Stimulated activated CD4-positive, alpha-beta T cell treated with anti-CD3 and anti-CD28 coated beads, Interleukin-12 subunit alpha, Interleukin-12 subunit beta, amount 100 ng/mL, for 48 hours (primary cell): ENCODE data around the gene THAP4.
A peak's percentile ranks its signal among the peaks of the same experiment; 100 is the strongest.
"Not testable (repeated sequence)": the region's sequence is repeated elsewhere in the genome, so short reads cannot be mapped to it uniquely, and the experiment has no call there.

ENCODE experiments used
- DNase-seq, 3 donors: peaks; one replicate each; pipeline ENCODE4 v3.0.0-alpha.2; 2020; ENCODE audit warnings: low read depth in 2 of 3, low spot score in 1 of 3

THAP4 gene

DNA sequence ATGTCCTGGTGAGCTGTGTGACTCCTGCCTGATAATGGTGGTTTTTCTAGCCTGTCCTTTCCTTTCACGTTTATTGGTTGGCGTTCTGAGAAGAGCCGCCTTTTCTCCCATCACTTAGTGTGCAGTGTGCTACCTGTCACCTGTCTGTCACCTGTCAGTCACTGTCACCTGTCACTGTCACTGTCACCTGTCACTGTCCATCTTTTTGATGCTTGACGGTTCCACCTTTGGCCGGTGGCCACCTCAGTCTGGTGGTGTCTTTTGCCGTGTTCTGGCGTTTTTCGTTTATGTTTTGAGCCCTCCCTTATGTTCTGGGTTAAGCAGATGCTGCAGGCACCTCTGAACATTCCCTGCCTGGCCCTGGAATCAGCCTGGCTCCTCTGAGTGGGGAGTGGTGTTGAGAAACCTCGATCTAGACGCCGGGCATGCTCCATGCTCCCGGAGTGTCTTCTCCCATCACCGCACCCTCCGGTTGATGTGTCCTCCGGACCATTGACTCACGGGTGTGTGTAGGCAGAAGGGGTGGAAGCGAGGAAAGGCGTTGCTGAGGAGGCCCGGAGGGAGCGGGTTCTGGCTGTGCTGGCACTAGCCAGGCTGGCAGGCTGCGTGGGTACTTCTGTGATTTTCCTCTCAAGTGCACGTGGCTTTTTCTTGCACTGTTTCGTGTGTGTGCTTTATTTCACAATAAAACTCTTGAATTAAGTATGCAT lies 28.9 kb upstream of the THAP4 start:
- no peak for DNase-seq

DNA sequence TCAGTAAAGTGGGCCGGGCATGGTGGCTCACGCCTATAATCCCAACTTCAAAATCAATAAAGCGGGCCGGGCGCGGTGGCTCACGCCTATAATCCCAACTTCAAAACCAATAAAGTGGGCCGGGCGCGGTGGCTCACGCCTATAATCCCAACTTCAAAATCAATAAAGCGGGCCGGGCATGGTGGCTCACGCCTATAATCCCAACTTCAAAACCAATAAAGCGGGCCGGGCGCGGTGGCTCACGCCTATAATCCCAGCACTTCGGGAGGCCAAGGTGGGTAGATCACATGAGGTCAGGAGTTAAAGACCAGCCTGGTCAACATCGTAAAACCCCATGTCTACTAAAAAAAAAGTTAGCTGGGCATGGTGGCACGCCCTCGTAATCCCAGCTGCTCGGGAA lies 25.8 kb upstream of the THAP4 start:
- not testable (repeated sequence) for DNase-seq

DNA sequence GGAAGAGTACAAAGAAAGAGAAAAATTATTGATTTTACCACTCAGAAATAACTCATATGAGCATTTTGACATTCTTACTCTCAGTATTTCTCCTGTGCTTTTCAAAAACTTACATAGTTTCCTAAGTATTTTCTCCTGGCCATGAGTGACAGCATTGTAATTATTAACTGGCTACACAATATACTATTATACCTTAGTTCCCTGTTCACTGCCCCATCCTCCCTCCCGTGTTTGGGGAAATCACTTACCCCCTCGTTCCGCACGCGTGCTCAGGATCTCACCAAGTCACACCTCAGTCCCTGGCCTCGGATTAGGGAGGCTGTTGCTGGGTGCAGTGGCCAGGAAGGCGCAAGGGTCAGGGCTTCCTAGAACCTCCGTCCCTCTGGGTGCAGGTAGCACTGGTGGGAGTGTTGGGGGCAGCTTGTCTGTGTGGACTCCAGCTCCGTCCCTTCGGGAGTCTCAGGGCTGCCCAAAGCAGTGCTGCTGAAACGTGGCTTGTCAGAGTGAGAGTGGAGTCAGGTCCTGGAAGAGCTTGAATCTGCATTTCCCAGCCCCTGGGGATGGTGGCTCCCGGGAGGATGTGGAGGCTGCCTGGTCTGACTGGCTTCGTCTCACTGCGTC lies 23.7 kb upstream of the THAP4 start:
- no peak for DNase-seq

DNA sequence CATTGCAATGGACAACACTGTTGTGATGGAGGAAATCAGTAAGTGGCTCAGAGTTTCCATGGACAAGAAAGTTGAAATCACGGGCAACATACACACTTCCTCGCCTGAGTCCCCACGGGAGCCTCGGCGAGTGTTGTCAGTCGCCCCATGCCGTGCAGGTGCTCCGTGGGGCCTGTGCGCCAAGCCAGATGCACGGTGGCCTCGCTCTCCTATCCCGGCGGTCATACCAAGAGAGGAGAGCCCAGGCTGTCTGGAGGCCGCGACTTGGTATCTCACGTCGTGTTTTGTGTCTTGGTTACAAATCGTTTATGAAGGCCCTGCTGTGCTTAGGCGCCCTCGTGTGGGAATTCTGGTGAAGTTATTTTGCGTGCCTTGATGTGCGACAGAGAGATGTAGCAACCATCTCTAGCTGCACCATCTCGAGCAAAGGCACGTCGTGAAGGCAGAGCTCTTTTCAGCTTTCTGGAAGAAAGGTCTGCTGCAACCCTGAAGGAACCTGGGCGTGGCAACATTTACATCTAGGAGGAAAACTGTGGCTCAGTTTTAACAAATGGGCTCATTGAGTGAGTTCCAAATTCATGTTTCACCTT lies 22.3 kb upstream of the THAP4 start:
- DNase-seq = peak in 2 of 3 donors; percentile 8 to 20

DNA sequence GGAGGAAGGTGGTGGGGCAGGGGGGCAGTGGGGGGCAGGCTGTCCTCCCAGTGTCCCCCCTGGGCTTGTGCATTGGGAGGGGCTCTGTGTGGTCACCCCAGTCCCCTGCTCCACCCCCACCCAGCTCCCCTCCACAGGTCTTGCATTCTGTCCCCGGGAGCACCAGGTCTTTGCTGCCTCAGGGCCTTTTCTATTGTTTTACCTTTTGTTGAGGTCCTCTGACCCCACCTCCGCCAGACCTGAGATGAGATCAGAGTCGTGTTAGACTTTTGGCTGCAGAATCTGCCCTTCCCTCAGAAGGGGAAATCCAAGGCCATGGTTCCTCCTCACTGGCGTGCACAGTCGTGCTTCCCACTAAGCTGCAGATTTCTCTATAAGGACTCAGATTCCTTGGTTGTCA lies 21.3 kb upstream of the THAP4 start:
- DNase-seq = no peak

DNA sequence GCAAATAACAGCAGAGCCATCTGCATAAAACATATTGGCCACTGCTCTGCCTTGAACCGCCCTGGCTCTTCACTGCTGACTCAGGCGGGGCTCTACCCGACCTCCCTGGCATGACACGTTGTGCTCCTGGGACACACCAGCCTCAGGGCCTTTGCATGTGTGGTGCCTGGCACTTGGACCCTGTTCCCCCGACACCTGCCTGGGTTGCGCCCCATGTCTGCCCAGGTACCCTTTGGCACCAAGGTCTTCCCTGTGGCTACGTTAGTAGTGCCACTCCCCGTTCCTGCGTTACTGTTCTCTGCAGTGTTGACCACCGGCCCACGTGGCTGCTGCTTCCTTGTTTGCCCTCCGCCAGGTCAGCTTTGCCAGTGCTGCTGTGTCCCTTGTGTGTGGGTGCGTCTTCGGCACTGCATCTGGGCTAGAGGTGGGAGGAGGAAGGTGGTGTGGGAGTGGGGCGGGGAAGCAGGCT lies 20.9 kb upstream of the THAP4 start:
- no peak for DNase-seq

DNA sequence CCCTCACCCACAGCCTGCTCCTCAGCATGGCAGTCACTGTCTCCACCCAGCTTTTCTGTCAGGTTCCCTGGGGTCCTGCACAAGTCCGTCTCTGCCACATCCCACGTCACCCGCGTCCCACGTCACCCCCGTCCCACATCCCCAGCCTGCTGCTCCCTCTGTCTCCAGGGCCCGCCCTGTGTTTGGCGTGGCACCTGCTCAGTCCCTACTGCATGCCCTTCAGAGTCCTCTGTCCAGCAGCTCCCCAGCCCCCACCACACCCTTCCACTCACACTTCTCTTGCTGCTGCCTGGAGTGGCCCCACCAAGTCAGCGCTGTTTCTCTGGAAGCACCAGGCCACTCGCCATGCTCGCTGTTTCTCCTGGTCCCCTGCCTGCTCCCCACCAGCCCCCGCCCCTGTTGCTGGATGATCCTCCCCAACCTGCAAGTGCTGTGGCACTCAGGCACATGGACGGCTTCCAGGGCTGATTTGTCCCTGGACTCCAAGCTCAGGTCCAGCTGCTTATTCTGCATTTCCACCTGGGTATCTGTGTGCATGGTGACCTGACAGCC lies 19.3 kb upstream of the THAP4 start:
- DNase-seq = no peak

DNA sequence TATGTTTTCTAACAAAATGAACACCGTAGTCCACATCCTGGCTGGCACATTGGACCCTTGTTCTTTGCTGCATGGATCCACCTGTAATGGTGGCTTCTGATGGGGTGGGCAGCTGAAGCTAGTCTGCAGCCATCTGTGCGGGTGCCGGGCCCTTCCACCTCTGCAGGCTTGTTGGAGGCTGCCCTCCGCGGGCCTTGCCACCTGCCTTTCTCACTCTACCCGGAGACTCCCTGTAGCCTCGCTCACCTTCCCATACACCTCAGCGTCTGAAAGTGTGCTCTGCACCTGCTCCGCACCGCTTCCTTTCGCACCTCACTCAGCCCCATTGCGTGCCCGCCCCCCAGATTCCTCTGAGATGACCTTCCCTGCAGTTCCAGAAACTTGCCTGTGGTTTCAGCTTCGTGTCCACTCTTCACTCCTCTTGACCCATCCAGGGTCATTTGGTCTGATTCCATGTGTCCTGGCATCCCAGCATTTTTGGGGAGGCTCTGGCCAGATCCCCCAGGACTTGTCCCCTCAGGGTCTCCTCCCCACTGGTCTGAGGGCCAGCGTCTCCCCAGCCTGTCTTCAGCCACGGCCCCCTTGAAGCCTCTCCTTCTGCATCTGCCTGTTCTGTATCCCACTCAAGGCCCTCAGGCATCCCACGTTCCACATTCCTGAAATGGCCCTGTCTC lies 18.7 kb upstream of the THAP4 start:
- no peak for DNase-seq

DNA sequence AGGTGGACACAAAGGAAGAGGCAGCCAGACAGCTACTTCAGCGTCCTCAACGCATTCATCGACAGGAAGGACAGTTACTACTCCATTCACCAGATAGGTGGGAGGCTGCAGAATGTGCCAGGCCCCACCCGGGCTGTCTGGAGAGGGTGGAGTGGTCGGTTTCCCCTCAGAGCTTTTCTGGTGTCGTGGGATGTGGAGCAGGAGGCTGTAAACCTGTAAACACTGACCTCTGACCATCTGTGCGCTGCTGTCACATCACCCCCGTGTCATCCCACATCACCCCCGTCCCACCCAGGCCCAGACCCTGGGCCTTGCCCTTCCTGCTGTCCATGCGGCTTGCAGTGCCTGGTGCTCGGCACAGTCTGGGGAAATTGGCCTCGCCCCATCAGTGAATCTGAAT lies 17.6 kb upstream of the THAP4 start:
- DNase-seq = no peak

DNA sequence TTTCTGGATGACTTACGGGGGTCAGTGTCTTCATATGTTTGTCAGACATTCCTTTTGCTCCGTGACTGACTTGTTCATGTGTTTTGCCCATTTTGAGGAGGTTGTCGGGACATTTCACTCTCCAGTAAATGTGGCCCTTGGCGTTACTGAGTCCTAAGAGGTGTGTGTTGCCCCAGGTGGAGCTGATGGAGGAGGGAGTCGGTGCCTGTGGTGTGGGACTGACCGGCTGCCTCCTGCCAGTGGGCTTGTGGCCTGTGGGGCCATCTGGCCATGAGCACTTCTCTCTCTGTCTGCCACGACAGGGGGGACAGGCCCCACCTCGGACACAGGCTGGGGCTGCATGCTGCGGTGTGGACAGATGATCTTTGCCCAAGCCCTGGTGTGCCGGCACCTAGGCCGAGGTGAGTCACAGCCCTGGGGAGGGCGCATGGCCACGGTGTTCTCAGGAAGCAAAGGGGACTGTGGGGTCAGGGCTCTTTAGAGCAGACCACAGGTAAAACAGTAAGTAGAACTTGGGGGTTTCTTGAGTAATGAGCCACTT lies 16.3 kb upstream of the THAP4 start:
- no peak for DNase-seq

DNA sequence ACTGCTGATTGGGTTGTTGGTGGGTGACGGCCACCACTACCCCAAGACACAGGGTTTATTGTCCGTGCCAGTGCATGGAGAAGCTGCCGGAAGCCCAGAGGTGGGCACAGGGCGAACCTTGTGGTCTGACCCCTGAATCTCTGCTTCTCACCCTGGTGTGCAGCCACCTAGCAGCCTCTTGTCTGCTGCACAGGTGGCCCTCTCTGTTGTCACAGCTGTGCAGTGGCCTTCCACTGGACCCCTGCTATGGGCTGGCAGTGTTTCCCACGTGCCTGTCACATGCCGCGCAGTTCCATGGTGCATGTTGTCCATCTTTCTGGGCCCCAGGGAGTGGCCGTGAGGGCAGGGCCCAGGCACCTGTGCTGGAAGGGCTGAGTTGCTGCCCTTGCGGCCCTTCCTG lies 15.8 kb upstream of the THAP4 start:
- DNase-seq = no peak

DNA sequence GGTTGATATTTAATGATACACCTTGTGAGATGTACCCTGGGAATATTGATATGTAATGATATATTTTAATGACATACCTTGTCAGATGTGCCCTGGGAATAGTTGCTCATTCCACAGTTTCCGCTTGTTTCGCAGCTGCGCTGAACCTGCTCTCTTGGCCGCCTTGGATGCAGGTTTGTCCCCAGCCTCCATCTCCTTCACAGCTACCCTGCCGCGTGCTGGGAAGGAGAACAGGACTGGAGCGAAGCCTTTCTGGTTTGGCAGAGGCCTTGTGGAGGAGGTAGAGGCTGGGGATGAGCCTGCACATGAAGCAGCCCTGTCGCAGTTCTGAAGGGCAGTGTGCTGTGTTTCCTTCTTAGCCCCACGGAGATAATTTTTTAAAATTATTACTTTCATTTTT lies 15.2 kb upstream of the THAP4 start:
- DNase-seq = no peak

DNA sequence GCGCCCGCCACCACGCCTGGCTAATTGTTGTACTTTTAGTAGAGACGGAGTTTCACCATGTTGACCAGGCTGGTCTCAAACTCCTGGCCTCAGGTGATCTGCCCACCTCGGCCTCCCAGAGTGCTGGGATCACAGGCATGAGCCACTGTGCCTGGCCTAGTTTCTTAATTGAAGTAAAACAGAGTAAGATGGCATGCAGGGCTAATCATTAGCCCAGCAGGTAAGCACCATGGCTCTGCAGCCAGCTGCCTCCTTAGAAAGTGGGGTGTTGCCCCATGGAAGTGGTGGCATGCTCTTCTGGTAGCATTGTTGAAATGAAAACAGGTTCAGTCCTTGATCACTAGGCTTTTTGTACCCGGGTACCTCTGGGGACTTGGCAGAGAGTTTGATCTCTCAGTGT lies 13.0 kb upstream of the THAP4 start:
- DNase-seq = no peak

DNA sequence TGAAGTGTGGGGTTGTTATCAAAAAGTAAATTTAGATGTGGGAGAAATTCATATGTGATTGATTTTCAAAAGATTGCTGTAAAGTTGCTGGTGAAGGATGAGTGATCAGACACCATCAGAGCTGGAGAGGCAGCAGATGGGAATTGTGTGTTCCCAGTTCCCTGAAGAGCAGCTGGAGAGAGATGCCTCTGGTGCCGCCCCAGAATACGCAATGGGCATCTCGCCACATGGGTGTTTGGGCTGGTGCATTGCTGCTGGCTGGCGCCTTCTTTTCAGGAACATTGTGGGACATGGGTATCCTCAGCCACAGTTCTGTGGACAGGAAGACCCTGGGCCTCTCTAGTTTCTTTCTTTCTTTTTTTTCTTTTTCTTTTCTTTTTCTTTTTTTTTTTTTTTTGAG lies 12.4 kb upstream of the THAP4 start:
- DNase-seq = no peak

DNA sequence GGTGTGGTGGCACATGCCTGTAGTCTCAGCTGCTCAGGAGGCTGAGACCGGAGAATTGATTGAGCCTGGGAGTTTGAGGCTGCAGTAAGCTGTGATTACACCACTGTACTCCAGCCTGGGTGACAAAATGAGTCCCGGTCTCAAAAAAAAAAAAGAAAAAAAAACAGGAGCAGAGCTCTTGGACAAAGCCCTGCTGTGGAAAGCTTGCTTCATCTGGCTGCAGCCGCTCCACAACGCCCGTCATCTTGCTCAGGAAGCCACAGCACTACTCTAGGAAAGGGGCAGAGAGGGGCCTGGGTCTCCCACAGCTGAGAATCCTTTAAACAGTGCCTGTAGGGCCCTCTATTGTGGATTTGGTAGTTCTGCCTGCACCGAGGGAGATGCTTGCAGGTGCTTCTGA lies 11.5 kb upstream of the THAP4 start:
- DNase-seq = no peak

DNA sequence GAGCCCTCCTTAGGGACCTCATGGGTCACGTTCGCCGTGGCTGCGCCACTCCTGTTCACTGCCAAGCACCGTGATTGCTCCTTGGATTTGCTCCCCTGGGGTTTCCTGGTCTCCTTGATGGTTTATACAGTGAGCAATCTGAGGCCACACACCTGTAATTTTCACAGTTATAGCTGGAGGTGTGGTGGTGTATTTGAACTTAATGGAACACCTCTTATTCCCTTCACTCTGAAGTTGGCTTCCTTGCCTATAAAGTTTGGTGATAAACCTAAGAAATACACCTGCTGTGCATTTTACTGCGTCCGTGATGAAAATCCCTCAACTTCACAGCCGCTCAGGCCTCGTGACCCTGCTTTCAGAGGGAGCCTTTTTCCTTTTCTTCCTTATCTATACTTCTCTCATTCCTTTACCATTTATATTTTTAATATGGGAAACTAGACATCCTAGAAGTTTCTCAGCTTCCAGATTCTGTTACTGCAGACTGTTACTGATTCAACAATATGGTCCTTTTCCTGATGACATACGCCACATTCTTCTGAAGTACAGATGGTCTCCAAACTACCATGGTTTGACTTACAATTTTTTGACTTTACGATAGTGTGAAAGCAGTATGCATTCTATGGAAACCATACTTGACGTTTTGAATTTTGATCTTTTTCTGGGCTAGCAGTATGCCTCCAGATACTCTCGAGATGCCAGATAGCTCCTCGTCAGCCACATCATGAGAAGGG lies 9.1 kb upstream of the THAP4 start:
- DNase-seq = no peak

DNA sequence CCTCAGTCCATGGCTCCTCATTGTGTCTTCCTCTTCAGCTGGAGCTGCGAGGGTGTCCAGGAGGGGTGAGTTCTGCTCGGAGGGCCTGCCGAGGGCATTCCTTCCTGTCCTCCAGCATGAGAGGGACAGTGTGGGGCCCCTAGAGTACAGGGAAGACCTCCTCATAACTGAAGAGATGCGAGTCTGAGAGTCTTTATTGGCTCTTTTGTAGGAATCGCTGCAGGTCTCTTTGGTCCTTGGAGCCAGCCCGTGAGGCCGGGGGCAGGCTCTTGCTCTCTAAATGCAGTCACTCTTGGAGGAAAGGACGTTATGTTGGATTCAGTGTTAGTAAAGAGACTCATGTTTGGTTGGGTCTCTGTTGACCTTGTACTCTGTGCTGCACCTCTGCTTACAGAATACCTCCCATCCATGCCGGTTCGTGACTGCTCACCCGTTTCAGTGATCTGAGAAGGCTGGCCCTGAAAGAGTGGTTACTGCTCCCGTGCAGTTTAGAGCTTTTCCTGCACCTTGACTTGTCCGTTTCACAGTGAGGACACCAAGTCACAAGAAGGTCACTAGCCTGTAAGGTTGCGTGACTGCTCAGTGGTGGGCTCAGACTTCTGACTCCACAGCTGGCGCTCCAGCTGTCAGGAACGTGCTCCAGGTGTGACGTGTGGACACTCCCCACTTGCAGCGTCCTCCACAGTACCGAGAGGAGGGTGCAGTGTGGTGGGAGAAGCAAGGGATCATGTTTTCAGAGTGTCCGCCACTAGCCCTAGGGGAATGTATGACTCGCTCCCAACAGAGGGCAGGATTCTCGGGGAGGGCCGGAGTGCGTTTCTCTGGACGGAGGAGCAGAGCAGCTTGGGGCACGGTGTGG lies 8.3 kb upstream of the THAP4 start:
- no peak for DNase-seq

DNA sequence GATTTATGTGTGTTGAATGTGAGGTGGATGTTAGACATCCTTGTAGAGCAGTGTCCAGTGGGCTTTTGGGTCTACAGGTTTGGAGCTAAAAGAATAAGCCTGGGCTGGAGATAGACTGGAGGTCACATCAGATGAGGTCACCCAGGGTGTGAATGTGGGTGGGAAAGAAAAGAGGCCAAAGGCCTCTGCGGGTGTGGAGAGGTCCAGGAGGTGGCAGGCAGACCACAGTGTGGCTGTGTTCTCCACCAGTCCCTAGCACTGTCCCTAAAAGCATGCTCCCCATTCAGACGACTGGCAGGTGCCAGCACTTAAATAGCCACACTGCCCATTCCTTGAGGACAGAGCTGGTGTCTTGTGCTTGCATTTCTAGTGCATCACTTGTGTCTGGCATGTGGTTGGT lies 4.7 kb upstream of the THAP4 start:
- no peak for DNase-seq

DNA sequence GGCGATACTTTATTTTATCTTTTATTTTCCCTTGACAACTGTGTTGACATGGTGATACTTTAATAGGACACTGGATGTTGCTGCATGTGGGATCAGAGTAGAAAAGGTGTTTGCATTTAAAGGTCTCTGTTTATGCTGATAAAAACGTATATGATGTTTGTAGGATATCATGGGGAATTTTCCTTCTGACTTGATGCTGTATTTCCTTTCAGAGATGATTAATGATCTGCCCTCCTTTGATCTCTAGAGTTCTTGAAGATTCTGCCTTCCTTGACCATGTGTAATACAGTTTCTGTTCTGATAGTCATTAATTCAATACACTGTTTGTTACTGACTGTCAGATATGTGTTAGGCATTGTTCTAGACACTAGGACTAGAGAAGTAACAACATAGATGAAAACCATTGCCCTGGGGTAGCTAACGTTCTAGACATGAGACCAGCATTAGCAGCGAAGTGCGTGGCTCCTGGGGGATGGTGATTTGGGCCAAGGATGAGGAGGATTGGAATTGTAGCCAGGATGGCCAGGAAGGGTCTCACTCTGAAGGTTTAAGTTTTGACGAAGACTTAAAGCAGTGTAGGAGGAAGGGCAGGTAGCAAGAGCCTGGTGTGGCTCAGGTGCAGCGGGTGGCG lies 3.3 kb upstream of the THAP4 start:
- no peak for DNase-seq

DNA sequence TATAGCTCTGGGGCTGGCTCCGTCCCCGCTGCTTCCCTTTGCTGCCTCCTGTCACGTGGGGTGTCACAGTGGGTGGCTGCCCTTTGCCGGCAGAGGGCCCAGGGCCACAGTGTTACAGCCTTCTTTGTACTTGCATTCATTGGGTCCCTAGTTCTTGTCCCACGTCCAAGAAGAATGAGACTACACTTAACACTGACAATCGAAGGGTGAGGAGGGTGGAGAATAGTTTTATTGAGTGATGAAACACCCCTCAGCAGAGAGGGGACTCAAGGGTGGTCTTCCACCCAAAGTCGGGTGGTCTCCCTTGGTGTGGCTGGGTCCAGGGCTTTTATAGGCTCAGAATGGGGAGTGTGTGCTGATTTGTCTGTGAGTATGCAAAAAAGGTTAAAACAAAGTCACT lies 2.4 kb upstream of the THAP4 start:
- no peak for DNase-seq
